ENCODE results near the gene PCDHGA1.
A peak's percentile ranks its signal among the peaks of the same experiment; 100 is the strongest.
"Not testable (repeated sequence)": the region's sequence is repeated elsewhere in the genome, so short reads cannot be mapped to it uniquely, and the experiment has no call there.

Gene PCDHGA1

GRCh38 chr5:141330299-141331080, at the start of gene PCDHGA1:
TSS of gene PCDHGA1 (plus strand) at chr5:141330514.
- DNase-seq (no peak), ATAC-seq (peak; percentile 50)
- H3K27ac Mint-ChIP-seq = no peak within 1 kb of the TSS
- H3K27me3 Mint-ChIP-seq = peaks cover 76% of the 10 kb centered on the region
- H3K9me3 Mint-ChIP-seq = peaks cover 22 to 26% of the 10 kb centered on the region in 2 donors
- peak within 1 kb of the TSS in 1 of 2 donors; percentile 42 for H3K4me3 Mint-ChIP-seq
- H3K4me1 Mint-ChIP-seq = peaks cover 10% of the 10 kb centered on the region

- Mint-ChIP-seq H3K27me3 (no peaks in the 10 kb centered on the region), H3K4me1 (no peaks in the 10 kb centered on the region), H3K27ac (no peak overlapping the region), H3K9me3 (peaks cover 54 to 57% of the 10 kb centered on the region in 2 donors), H3K4me3 (no peak overlapping the region)
- no peak for ATAC-seq
- DNase-seq = no peak
These were observed 31.9 kb upstream of the PCDHGA1 start for GRCh38 chr5:141298376-141298775.

- ATAC-seq = no peak
- peaks cover 41 to 48% of the 10 kb centered on the region in 2 donors for H3K9me3 Mint-ChIP-seq
These were observed 26.6 kb upstream of the PCDHGA1 start, which contains the start of gene SLC25A2 for GRCh38 chr5:141303756-141304155. TSS of gene SLC25A2 (minus strand) at chr5:141304049. CDS start at chr5:141303865, 184 bp downstream.

GRCh38 chr5:141306630-141307029, 23.7 kb upstream of the PCDHGA1 start:
- Mint-ChIP-seq H3K4me3 (no peak overlapping the region), H3K27me3 (no peaks in the 10 kb centered on the region), H3K27ac (no peak overlapping the region), H3K4me1 (peaks cover 2% of the 10 kb centered on the region), H3K9me3 (peaks cover 35 to 59% of the 10 kb centered on the region in 2 donors)
- no peak for ATAC-seq
- DNase-seq = no peak

More at GRCh38 chr5:141303756-141304155, 26.6 kb upstream of the PCDHGA1 start, which contains the start of gene SLC25A2:
- Mint-ChIP-seq H3K4me1 (no peaks in the 10 kb centered on the region), H3K27ac (no peak within 1 kb of the TSS), H3K27me3 (no peaks in the 10 kb centered on the region), H3K4me3 (no peak within 1 kb of the TSS)
- no peak for DNase-seq

- no peak for ATAC-seq
- Mint-ChIP-seq H3K9me3 (peaks cover 38 to 66% of the 10 kb centered on the region in 2 donors), H3K4me1 (peaks cover 11% of the 10 kb centered on the region)
These were observed 16.6 kb upstream of the PCDHGA1 start for GRCh38 chr5:141313711-141314110.

GRCh38 chr5:141316963-141317362, 13.4 kb upstream of the PCDHGA1 start:
- not testable (repeated sequence) for ATAC-seq, H3K27me3 Mint-ChIP-seq, H3K27ac Mint-ChIP-seq, DNase-seq, H3K4me3 Mint-ChIP-seq
- Mint-ChIP-seq H3K4me1 (peaks cover 22% of the 10 kb centered on the region), H3K9me3 (peaks cover 43 to 62% of the 10 kb centered on the region in 2 donors)

More at GRCh38 chr5:141313711-141314110, 16.6 kb upstream of the PCDHGA1 start:
- no peak overlapping the region for H3K4me3 Mint-ChIP-seq
- H3K27ac Mint-ChIP-seq = no peak overlapping the region
- no peak for DNase-seq
- no peaks in the 10 kb centered on the region for H3K27me3 Mint-ChIP-seq

GRCh38 chr5:141319202-141319601, 11.1 kb upstream of the PCDHGA1 start:
- Mint-ChIP-seq H3K4me3 (peak overlapping the region; percentile 96 to 99), H3K27me3 (no peaks in the 10 kb centered on the region), H3K9me3 (peaks cover 36 to 50% of the 10 kb centered on the region in 2 donors), H3K27ac (no peak overlapping the region), H3K4me1 (peaks cover 22% of the 10 kb centered on the region)
- ATAC-seq (no peak), DNase-seq (no peak)

GRCh38 chr5:141319699-141320098, 10.6 kb upstream of the PCDHGA1 start:
- ATAC-seq (no peak), DNase-seq (no peak)
- no peaks in the 10 kb centered on the region for H3K27me3 Mint-ChIP-seq
- H3K9me3 Mint-ChIP-seq = peaks cover 33 to 45% of the 10 kb centered on the region in 2 donors
- peaks cover 22% of the 10 kb centered on the region for H3K4me1 Mint-ChIP-seq
- peak overlapping the region; percentile 96 to 99 for H3K4me3 Mint-ChIP-seq
- H3K27ac Mint-ChIP-seq = peak overlapping the region; percentile 100

- peaks cover 22% of the 10 kb centered on the region for H3K4me1 Mint-ChIP-seq
- H3K27ac Mint-ChIP-seq = peak within 1 kb of the TSS; percentile 100
- H3K4me3 Mint-ChIP-seq = peak within 1 kb of the TSS; percentile 96 to 99
- ATAC-seq (peak; percentile 97), DNase-seq (peak; percentile 91 to 94)
- peaks cover 25 to 37% of the 10 kb centered on the region in 2 donors for H3K9me3 Mint-ChIP-seq
- H3K27me3 Mint-ChIP-seq = no peaks in the 10 kb centered on the region
These were observed 9.8 kb upstream of the PCDHGA1 start, which contains the start of gene TAF7 for GRCh38 chr5:141320225-141321169. TSS of gene TAF7 (minus strand) at chr5:141320784. CDS start at chr5:141320044, 740 bp downstream.

GRCh38 chr5:141322261-141322660, 8.1 kb upstream of the PCDHGA1 start:
- ATAC-seq (no peak), DNase-seq (no peak)
- Mint-ChIP-seq H3K27ac (no peak overlapping the region), H3K4me3 (peak overlapping the region in 1 of 2 donors; percentile 99), H3K27me3 (peaks cover 12% of the 10 kb centered on the region), H3K4me1 (peaks cover 32% of the 10 kb centered on the region), H3K9me3 (peaks cover 21 to 31% of the 10 kb centered on the region in 2 donors)

GRCh38 chr5:141326088-141326854, 4.0 kb upstream of the PCDHGA1 start:
- H3K4me1 Mint-ChIP-seq = peaks cover 10% of the 10 kb centered on the region
- peak overlapping the region; percentile 75 to 95 for H3K27ac Mint-ChIP-seq

GRCh38 chr5:141328231-141328630, 2.1 kb upstream of the PCDHGA1 start:
- ATAC-seq = no peak
- H3K4me1 Mint-ChIP-seq = peaks cover 10% of the 10 kb centered on the region
- H3K27ac Mint-ChIP-seq = no peak overlapping the region
- peaks cover 54% of the 10 kb centered on the region for H3K27me3 Mint-ChIP-seq
- H3K4me3 Mint-ChIP-seq = no peak overlapping the region
- H3K9me3 Mint-ChIP-seq = peaks cover 9 to 10% of the 10 kb centered on the region in 2 donors
- peak in 1 of 2 donors; percentile 22 for DNase-seq

More at GRCh38 chr5:141326088-141326854, 4.0 kb upstream of the PCDHGA1 start:
- peak; percentile 96 for ATAC-seq
- H3K4me3 Mint-ChIP-seq = peak overlapping the region; percentile 92 to 94
- H3K27me3 Mint-ChIP-seq = peaks cover 35% of the 10 kb centered on the region
- DNase-seq = peak; percentile 46 to 76
- peaks cover 4 to 7% of the 10 kb centered on the region in 2 donors for H3K9me3 Mint-ChIP-seq

GRCh38 chr5:141332571-141332970, 2.3 kb downstream of the PCDHGA1 start:
- not testable (repeated sequence) for DNase-seq, ATAC-seq, H3K4me1 Mint-ChIP-seq, H3K27ac Mint-ChIP-seq, H3K4me3 Mint-ChIP-seq
- Mint-ChIP-seq H3K9me3 (peaks cover 37 to 42% of the 10 kb centered on the region in 2 donors), H3K27me3 (peaks cover 81% of the 10 kb centered on the region)

GRCh38 chr5:141338538-141339306, 8.4 kb downstream of the PCDHGA1 start, which contains the start of gene PCDHGA2:
TSS of gene PCDHGA2 (plus strand) at chr5:141338760.
- Mint-ChIP-seq H3K4me1 (no peaks in the 10 kb centered on the region), H3K4me3 (peak within 1 kb of the TSS; percentile 56 to 61), H3K27ac (no peak within 1 kb of the TSS), H3K9me3 (peaks cover 56 to 62% of the 10 kb centered on the region in 2 donors), H3K27me3 (peaks cover 95% of the 10 kb centered on the region)
- no peak for DNase-seq
- no peak for ATAC-seq

Measured in stimulated activated naive CD8-positive, alpha-beta T cell treated with anti-CD3 and anti-CD28 coated beads, Interleukin-15, amount 100 ng/mL, for 72 hours (primary cell).